ENCODE results near the gene PTPN2.

DNA sequence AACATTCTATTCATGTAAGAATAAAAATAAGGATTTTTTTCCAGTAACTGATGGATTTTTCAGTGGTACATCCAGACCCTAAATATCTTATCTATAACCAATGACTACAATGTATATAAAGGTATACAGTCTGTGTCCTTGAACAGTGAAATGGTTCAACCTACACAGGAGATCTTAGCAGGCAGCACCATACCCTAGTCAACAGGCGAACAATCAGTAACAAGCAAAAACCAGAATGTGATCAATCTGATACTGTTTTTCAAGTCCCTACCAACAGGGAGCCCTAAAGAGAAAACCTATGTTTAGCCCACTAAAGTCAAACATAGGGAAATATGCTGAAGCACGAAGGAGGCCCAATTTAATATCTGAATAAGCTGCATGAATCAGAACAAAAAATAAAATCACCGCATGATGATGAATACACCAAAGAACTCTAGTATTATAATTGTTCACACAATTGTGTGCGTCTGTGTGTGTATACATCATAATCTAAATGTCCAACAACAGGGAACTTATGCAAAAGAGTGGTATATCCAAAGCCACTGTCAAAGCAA is 26.0 kb downstream of the PTPN2 start:
- TF ChIP-seq, protein P1, sequence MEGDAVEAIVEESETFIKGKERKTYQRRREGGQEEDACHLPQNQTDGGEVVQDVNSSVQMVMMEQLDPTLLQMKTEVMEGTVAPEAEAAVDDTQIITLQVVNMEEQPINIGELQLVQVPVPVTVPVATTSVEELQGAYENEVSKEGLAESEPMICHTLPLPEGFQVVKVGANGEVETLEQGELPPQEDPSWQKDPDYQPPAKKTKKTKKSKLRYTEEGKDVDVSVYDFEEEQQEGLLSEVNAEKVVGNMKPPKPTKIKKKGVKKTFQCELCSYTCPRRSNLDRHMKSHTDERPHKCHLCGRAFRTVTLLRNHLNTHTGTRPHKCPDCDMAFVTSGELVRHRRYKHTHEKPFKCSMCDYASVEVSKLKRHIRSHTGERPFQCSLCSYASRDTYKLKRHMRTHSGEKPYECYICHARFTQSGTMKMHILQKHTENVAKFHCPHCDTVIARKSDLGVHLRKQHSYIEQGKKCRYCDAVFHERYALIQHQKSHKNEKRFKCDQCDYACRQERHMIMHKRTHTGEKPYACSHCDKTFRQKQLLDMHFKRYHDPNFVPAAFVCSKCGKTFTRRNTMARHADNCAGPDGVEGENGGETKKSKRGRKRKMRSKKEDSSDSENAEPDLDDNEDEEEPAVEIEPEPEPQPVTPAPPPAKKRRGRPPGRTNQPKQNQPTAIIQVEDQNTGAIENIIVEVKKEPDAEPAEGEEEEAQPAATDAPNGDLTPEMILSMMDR (IDR thresholded peaks at IDR 0.05): no peak
- no peak for TF ChIP-seq POLR2A (IDR thresholded peaks at IDR 0.05)

All from heart left ventricle (tissue), 13 donors.